ENCODE data around the gene KLHDC1. TPM values are rescaled to one million over a fixed set of nuclear protein-coding genes. Genes with fewer than 3 reads are reported as not detected.
"Not testable (repeated sequence)": the region's sequence is repeated elsewhere in the genome, so short reads cannot be mapped to it uniquely, and the experiment has no call there.

The KLHDC1 gene
- total RNA-seq, 4 donors from 2014 or later = 0.97 to 6.5 (median 3.2) TPM

- Histone ChIP-seq H3K4me1 (peaks cover 5 to 45% (median 11%) of the 10 kb centered on the region in 3 donors), H3K36me3 (peaks cover 0 to under 1% (median 0%) of the 10 kb centered on the region in 3 donors), H3K27me3 (no peaks in the 10 kb centered on the region), H3K4me3 (peak within 1 kb of the TSS; percentile 73 to 94 (median 77)), H3K9me3 (no peaks in the 10 kb centered on the region), H3K27ac (peak within 1 kb of the TSS; percentile 77 to 90 (median 86))
- TF ChIP-seq CTCF (IDR thresholded peaks at IDR 0.05) = peak in 1 of 6 experiments; percentile 13
- TF ChIP-seq POLR2A (IDR thresholded peaks at IDR 0.05) = no peak
- intact Hi-C loops (cut with DNase I) = no loop called here
- DNase-seq = peak; percentile 2
- WGBS, 2 donors = 30 to 80% methylated on average over 1 to 13 of the region's 67 CpGs
Observed at GRCh38 chr14:49687942-49688700, 4.8 kb upstream of the KLHDC1 start, which contains the start of gene POLE2. POLE2 (minus strand) TSS chr14:49688214; CDS start chr14:49688203, 11 bp downstream.

- H3K27ac ChIP-seq = peak overlapping the region; percentile 77 to 90 (median 86)
- 89 to 90% methylated on average over 8 of the region's 8 CpGs for WGBS, 2 donors
- no peaks in the 10 kb centered on the region for H3K36me3 ChIP-seq
- TF ChIP-seq CTCF (IDR thresholded peaks at IDR 0.05) (no peak), POLR2A (IDR thresholded peaks at IDR 0.05) (no peak)
- no peak for DNase-seq
- H3K4me1 ChIP-seq = peaks cover 5 to 47% (median 11%) of the 10 kb centered on the region in 3 donors
- intact Hi-C loops (cut with DNase I) = no loop called here
- H3K27me3 ChIP-seq = no peaks in the 10 kb centered on the region
- peak overlapping the region in 3 of 4 donors; percentile 76 to 94 (median 78) for H3K4me3 ChIP-seq
- H3K9me3 ChIP-seq = no peaks in the 10 kb centered on the region
Observed at GRCh38 chr14:49688701-49689030, 4.3 kb upstream of the KLHDC1 start.

GRCh38 chr14:49691031-49691430 is 1.9 kb upstream of the KLHDC1 start:
- Histone ChIP-seq H3K4me1 (peaks cover 8 to 71% (median 20%) of the 10 kb centered on the region in 3 donors), H3K9me3 (no peaks in the 10 kb centered on the region), H3K4me3 (no peak overlapping the region), H3K27me3 (no peaks in the 10 kb centered on the region), H3K27ac (no peak overlapping the region), H3K36me3 (no peaks in the 10 kb centered on the region)
- WGBS, 2 donors = 85 to 86% methylated on average over 4 of the region's 4 CpGs
- no peak for DNase-seq
- intact Hi-C loops (cut with DNase I) = no loop called here
- no peak for TF ChIP-seq POLR2A (IDR thresholded peaks at IDR 0.05)
- no peak for TF ChIP-seq CTCF (IDR thresholded peaks at IDR 0.05)

GRCh38 chr14:49692193-49692757 is 645 bp upstream of the KLHDC1 start:
- intact Hi-C loops (cut with DNase I) = no loop called here

GRCh38 chr14:49693735-49694124 is 810 bp downstream of the KLHDC1 start:
- peaks cover 3 to 52% (median 12%) of the 10 kb centered on the region in 3 donors for H3K4me1 ChIP-seq
- 13 to 17% methylated on average over 7 to 12 of the region's 13 CpGs for whole genome bisulfite sequencing, 2 donors
- H3K27me3 ChIP-seq; H3K36me3 ChIP-seq; intact Hi-C loops (cut with DNase I); H3K9me3 ChIP-seq; DNase-seq: not testable (repeated sequence)
- H3K27ac ChIP-seq = peak overlapping the region in 2 of 4 donors; percentile 88 to 94
- peak overlapping the region; percentile 65 to 85 (median 78) for H3K4me3 ChIP-seq

More at GRCh38 chr14:49692193-49692757, 645 bp upstream of the KLHDC1 start:
- Histone ChIP-seq H3K4me3 (peak overlapping the region; percentile 65 to 85 (median 78)), H3K36me3 (no peaks in the 10 kb centered on the region), H3K27me3 (no peaks in the 10 kb centered on the region), H3K27ac (peak overlapping the region; percentile 88 to 98 (median 92)), H3K4me1 (peaks cover 8 to 65% (median 20%) of the 10 kb centered on the region in 3 donors), H3K9me3 (no peaks in the 10 kb centered on the region)
- no peak for DNase-seq
- 26% methylated on average over 6 of the region's 6 CpGs for WGBS, 2 donors
- TF ChIP-seq POLR2A (IDR thresholded peaks at IDR 0.05) (no peak), CTCF (IDR thresholded peaks at IDR 0.05) (no peak)
